ENCODE data around the gene FOXF1. TPM values are rescaled to one million over a fixed set of nuclear protein-coding genes. Genes with fewer than 3 reads are reported as not detected.
A peak's percentile ranks its signal among the peaks of the same experiment; 100 is the strongest.

Gene FOXF1
- total RNA-seq, 6 experiments from 2014 or later, result 12.5 to 20.5 (median 17.9) TPM

GRCh38 chr16:86517652-86518258 lies 7.4 kb downstream of the FOXF1 start:
- Mint-ChIP-seq H3K36me3 (ENCODE audit: low read depth) (peaks cover 25% of the 10 kb centered on the region), H3K4me1 (ENCODE audit: low read depth) (peaks cover 46% of the 10 kb centered on the region), H3K27me3 (ENCODE audit: insufficient read depth) (peaks cover 13% of the 10 kb centered on the region), H3K4me3 (no peak overlapping the region), H3K9me3 (no peaks in the 10 kb centered on the region), H3K27ac (no peak overlapping the region)
- peak; percentile 61 for DNase-seq
- TF ChIP-seq CTCF (IDR thresholded peaks at IDR 0.05), result peak; percentile 88

DNA sequence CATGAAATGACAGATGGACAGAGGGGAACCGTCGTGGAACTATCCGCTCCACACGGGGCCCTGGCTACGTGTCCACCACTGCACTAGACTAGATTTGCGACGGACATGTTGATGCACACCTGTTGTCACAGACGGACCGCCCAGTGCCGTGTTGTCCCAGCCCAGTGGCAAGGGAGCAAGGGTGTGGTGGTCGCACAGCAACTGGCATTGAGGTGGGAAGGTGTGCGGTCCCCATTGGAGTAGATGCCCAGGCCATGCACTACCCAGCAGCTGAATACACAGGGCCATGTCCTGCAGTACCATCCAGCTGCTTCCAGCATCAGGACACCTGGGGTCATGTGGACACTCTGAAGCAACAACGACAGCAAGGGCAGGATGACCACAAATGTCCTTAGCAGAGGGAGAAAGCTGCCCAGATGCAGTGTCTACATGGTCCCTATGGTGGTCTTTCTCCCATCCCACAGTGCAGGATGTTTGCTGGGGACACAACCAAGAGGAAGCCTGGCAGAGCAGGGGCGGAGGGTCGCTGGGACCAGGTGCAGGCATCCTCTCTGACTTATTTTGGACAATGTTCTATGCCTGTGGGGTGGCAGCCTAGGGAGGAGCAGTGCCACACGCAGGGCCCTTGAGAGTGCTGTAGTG lies 8.8 kb downstream of the FOXF1 start:
- Mint-ChIP-seq H3K36me3 (ENCODE audit: low read depth) (peaks cover 12% of the 10 kb centered on the region), H3K4me3 (no peak overlapping the region), H3K27ac (no peak overlapping the region), H3K4me1 (ENCODE audit: low read depth) (peaks cover 32% of the 10 kb centered on the region), H3K9me3 (no peaks in the 10 kb centered on the region), H3K27me3 (ENCODE audit: insufficient read depth) (peaks cover 15% of the 10 kb centered on the region)
- TF ChIP-seq CTCF (IDR thresholded peaks at IDR 0.05), result no peak
- DNase-seq, result no peak

- TF ChIP-seq CTCF (IDR thresholded peaks at IDR 0.05), result peak; percentile 99
- peak; percentile 9 for DNase-seq
- H3K9me3 Mint-ChIP-seq, result no peaks in the 10 kb centered on the region
- H3K27me3 Mint-ChIP-seq (ENCODE audit: insufficient read depth), result peaks cover 19% of the 10 kb centered on the region
- no peak overlapping the region for H3K27ac Mint-ChIP-seq
- H3K4me3 Mint-ChIP-seq, result peak overlapping the region; percentile 79
- H3K36me3 Mint-ChIP-seq (ENCODE audit: low read depth), result peaks cover 5% of the 10 kb centered on the region
- H3K4me1 Mint-ChIP-seq (ENCODE audit: low read depth), result peaks cover 26% of the 10 kb centered on the region
Observed at GRCh38 chr16:86519649-86520316, 9.5 kb downstream of the FOXF1 start.

GRCh38 chr16:86520317-86521210 lies 10.2 kb downstream of the FOXF1 start:
- H3K4me1 Mint-ChIP-seq (ENCODE audit: low read depth), result peaks cover 20% of the 10 kb centered on the region
- TF ChIP-seq CTCF (IDR thresholded peaks at IDR 0.05), result peak; percentile 4
- peak overlapping the region; percentile 79 for H3K4me3 Mint-ChIP-seq
- H3K27ac Mint-ChIP-seq, result no peak overlapping the region
- no peaks in the 10 kb centered on the region; the same call in 1 of the 2 replicates for H3K36me3 Mint-ChIP-seq (ENCODE audit: low read depth)
- H3K27me3 Mint-ChIP-seq (ENCODE audit: insufficient read depth), result peaks cover 22% of the 10 kb centered on the region
- H3K9me3 Mint-ChIP-seq, result no peaks in the 10 kb centered on the region
- no peak for DNase-seq
